ENCODE results near the gene TENM3.

DNA sequence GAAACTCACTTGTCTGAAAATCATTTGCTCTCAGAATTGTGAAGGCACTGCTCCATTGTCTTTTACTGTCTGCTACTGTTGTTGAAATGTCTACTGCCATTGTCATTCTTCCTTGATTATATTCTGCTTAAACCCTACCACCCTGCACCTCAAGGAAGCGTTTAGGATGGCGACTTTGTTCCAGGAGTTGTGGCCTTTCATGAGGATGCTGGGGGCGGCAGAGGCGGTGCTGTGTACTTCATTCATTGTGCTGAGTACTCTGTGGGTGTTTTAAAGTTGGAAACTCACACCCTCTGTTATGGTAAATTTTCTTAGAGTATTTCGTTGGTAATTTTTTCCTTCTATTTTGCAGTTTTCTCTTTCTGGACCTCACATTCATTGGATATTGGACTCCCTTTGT lies 258.9 kb downstream of the TENM3 start:
- TF ChIP-seq RARB (CRISPR knock-in tag; IDR thresholded peaks at IDR 0.05) (no peak), ZFP30 (CRISPR knock-in tag; IDR thresholded peaks at IDR 0.05) (no peak), ARNTL (CRISPR knock-in tag; IDR thresholded peaks at IDR 0.05; ENCODE audit: borderline replicate concordance, low read depth) (no peak)
